HG03432 (cell line): ENCODE data around the gene RAB11FIP5.
A peak's percentile ranks its signal among the peaks of the same experiment; 100 is the strongest.

Source experiments
- ATAC-seq: cut with Tn5 transposase; IDR thresholded peaks from one replicate; pipeline ENCODE4 v1.9.1; 2021; ENCODE audit warnings: mild to moderate bottlenecking, moderate library complexity; ENCODE audit not compliant: unreplicated experiment

Gene RAB11FIP5

DNA sequence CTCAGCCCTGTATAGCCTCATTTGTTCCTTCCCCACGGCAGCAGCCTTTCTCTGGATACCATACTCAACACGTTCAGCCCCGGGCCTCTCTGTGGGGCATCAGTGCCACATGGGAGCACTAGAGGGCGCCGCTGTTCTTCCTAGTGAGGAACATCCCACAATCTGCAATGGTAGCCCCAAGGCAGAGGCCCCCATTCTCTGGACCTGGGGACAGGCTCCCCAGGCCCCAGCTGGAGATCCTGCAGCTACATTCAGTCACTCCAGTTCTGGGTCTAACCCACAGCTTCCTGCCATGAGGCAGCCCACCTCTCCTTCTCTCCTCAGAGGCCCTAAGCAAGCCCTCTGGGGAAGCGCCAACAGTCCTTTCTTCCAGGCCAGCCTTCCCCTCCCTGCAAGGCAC, 27.1 kb downstream of the RAB11FIP5 start:
- ATAC-seq = peak; percentile 90

DNA sequence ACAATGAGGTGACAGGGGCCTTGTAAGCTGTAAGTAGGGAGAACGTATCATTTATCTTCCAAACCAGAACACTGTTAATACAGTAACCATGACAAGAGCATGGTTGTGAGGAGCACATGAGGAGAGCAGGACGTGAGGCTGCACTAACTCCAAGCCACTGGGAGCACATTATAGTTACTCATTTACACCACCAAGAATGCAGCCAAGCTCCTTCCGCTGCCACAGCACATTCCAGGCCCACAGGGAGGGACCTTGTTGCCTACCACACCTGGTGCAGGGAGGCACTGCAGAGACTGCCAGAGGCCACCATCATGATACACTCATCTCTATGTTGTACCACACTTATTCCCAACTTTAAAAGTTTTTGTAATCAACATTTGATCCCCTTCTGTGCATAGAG, 27.8 kb downstream of the RAB11FIP5 start:
- ATAC-seq = no peak

DNA sequence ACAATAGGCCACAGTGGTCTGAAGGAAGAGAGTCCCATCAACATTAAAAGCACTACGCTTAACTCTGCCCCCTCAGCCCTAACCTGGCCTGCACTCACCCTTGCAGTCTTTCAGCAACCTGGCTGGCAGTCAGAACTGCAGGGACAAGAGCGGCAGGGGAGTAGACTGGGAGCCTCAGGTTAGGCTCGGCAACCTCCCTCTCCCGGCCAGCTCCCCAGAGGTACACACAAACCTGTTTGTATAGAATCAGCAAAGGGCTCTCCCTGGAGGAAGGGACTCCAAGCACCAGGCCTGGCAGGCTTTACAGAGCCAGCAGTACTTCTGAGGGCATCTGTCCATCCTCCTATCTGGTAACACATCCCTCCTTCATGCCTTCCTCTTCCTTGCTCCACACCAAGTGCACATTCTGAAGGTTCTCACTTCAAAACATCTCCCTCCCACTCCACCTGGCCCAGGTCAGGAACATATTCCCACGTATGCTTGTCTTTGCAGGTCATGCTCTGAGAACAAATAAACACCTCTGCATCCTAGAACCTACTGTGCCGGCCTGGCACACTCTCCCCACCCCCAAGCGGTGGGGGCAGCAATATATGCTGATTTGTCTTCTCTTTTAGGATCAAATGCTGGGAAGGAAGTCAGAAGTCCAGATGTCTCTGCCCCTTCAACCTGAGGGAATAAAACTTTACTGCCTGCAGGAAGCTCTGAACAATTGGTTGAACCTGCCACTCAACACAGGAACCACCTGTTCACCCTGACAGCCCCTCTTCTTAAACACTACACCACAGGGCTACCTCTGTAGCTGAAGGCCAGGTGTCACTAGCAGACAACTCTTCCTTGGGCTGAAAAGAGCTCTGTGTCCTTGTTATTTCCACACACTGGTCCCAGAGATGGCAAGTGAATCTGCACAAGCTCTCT, 28.6 kb downstream of the RAB11FIP5 start:
- ATAC-seq = no peak

DNA sequence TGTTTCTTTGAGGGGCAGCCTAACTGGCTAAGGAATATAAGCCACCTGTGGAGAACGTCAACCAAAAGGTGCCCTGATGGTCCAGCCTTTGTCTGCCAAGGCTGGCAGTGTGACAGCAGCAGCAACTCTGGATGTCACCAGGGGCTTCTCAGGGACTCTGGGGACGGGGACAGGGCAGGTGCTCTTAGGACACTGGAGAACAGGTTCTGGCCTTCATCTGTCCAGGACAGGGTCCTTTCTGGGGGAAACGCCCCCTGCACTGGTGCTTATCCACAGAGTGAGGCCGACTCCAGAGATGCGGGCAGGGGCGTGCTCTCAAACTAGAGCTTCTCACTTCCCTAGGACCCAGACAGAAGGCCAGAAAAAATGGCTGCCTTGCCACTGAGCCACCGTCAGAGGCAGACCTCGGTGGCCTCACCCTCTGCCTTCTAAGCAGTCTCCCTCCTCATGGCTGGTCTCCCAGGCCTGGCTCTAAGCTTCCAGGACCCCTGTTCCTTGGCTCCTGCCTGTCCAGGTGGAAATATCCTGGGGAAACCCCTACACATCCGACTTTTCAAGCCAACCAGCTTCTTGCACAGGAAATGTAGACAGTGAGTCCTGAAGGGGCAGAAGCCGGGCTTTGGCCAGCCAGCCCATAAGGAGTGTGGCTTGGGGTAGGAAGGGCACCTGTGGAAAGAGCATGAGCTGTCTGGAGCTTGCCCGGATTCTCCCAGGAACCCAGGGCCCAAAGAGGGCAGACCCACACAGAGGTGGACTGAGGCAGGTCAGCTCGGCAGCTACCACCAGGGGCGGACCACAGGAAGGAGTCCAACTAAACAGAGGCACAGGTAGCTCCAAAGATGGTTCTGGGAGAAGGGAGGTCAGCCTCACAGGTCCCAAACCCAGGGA, 30.0 kb downstream of the RAB11FIP5 start:
- no peak for ATAC-seq

DNA sequence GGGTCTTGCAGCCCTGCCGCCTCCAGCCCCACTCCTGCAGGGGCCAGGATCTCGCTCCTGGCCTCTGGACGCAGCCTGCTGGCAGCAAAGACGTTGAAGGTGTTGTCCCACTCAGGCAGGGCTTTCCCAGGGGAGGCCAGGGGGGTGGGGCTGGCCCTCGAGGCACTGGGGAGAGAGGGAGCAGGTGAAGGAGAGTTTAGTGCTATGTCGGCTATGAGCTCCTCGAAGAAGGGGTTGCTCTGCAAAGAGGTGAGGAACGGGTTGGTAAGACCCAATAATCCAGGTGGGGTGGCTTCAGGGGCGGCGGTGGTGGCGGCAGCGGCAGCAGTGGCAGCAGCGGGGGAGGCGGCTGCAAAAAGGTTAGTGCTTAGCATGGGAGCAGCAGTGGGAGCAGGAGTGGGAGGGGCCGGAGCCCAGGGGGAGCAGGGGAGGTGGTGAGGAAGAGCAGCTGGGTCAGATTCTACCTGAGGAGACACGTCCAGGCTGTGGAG, 31.5 kb downstream of the RAB11FIP5 start:
- no peak for ATAC-seq

DNA sequence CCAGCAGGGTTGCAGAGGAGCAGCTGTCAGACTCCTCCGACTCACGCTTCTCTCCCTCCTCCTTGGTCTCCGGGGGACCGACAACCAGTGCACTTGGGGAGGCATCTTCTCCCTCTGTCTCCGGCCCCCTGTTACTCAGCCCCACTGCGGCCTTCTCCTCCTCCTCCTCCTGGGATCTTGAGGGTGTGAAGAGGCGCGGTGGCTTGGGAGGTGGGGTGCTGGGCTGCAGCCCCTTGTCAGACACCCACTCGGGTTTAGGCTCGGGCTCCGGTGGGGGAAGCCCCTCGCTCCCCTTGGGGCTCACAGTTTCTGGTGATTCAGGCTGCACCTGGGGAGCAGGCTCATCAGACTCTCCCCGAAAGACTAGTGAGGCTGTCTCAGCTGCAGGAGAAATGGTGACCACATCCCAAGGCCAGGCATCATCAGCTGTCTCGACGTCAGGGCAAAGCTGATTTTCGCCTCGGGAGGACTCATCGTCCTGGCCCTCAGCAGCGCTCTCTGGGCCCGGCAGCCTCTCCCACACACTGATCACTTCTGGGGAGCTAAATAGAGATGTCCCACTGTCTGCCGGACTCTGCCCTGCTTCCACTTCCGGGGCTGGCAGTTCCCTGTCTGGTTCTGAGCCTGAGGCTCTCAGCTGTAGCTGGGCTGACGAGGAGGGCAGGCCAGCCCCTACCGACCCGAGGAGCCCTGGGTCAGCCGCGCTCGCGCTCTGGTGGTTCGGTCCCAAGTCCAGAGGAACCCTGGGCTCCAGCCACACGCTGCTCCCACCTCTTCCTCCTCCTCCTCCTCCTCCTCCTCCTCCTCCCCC, 32.2 kb downstream of the RAB11FIP5 start:
- no peak for ATAC-seq

DNA sequence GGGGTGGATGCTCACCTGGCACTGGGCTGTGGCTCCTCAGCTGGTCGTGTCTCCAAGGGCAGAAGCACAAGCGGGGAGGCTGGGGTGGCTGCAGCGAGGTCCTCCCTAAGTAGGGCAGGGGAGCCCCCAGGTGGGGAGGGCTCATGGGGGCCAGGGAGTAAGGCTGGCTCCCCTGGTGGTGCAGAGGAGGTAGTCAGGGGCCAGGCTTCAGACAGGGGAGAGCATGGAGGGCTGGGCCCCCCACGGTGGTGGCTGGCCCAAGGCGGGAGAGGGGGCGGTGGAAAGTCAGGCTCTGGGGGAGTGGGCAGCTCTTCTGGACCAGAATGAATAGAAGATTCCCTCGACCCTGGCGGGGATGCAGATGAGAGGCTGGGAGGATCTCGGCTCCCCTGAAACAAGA, 33.1 kb downstream of the RAB11FIP5 start:
- ATAC-seq = no peak

DNA sequence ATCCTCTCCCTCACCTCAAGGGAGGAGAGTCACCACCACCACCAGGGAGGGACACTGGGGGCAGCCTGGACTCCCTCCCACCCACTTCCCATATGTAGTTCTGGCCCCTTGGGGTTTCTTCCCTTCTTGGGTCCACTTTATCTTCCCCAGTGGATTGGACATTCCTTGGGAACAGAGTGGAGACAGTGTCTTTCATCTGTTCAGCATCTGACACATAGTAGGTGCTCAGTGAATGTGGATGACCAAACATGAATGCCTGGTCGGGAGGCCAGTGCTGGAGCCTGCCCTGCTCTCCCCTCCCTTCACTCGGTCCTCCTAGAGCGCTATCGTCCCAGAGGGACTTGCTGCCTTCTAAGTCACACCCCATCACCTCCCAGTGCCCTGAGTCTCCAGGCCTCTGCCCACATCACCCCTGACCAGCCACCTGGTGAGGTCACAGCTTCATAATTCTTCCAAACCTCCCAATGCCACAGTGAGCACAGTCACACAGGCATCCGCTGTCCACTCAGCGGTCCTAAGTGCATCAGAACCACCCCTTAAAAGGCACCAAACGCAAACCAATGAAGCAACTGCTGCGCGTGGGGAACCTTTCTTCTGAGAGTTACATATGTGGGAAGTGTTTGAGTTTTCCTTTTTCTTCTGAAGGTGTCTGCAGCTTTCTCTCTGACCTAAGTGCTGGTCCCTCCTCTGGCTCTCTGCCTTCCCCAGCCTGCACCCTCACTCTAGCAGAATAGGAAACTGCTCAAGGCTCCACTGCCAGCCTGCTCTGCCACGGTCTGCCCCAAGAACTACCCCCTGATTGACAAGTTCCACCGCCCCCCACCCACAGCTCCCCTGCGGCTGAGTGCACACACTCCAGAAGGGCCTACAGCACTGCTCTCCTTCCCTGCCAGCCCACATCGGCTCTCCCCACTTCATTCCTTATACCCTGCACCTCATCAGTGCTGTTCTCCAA, 34.0 kb downstream of the RAB11FIP5 start:
- no peak for ATAC-seq

DNA sequence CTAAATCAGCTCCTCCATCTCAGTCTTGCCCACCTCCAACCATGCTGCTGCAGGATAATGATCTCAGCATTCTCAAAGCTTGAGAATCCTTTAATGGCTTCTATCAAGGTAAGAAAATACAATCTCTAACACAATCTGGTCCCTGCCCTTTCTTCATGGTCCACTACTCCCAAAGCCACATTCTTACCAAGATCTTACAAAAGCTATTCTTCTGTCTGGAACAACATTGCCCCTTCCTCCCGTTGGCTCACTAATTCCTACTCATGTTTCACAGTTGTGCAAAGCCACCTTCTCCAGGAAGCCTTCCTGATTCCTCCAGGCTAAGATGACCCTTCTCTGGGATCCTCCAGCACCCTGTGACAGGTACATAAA, 35.3 kb downstream of the RAB11FIP5 start:
- ATAC-seq = no peak

DNA sequence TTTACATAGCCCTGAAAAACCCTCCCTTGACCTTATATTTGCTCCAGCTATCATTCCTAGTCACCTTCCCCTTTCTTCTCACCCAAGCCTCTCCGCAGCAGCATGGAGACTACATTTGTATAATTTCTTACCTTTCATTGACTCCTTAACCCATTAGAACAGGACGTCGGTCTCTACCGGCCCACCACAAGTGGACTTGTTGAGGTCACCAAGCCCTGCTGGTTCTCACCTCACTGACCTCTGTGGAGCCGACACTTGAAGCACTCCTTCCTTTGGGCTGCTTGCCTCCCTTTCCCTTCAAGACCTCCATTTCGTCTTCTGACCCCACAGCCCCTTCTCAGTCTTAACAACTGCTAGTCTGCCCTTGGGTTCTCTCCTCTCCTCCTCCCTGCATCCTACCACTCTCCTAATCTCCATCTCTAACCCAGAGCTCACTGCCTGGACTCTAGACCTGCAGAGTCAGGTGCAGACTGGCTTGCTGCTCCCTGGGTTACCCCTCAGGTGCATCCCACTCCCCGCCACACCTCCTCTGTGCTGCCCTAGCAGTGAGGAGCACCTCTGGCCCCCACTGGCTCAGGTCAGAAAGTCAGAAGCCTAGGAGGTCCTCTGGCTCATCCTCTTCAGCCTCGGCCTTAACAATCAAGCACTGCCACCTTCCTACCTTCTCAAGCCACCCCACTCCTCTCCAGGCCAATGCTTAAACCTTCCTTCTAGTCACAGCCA, 35.9 kb downstream of the RAB11FIP5 start:
- no peak for ATAC-seq

DNA sequence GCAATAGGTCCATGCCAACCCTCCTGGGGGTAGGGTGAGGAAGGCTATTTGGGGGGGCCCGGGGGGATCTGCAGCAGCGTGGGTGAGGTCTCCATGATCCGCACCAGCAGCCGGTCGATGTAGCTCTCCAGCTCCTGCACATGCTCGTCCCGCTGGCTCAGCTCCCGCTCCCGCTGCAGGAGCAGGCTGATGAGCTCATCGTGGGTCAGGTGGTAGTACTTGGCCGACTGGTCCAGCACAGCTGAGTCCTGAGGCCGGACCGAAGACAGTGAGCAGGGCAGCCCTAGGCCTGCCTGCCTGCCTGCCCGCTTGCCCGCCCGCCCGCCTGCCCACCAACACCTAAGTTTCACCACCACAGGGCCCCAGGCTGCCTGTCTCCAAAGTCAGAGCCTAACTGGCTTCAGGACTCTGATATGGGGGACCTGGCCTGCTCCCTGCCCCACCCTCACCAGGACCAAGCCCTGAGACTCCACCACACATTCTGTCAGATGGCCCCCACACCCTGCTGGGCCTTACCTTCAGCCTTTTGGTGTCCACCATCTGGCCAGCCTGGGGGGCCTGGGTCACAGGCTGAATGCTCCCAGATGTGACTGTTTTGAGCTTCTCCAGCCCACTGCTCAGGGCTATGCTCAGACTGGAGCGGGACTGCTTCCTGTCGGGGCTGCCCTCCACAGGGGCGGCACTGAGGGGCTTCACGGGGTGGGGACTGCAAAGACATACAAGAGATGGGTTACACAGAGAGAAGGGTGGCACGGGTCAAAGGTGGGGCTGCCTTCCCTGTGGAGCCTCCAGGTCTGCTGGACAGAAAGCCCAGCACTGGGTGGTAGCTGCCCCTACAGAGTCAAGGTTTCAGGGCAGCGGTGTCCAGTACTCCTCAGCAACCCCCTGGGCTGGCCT, 37.0 kb downstream of the RAB11FIP5 start:
- ATAC-seq = no peak

DNA sequence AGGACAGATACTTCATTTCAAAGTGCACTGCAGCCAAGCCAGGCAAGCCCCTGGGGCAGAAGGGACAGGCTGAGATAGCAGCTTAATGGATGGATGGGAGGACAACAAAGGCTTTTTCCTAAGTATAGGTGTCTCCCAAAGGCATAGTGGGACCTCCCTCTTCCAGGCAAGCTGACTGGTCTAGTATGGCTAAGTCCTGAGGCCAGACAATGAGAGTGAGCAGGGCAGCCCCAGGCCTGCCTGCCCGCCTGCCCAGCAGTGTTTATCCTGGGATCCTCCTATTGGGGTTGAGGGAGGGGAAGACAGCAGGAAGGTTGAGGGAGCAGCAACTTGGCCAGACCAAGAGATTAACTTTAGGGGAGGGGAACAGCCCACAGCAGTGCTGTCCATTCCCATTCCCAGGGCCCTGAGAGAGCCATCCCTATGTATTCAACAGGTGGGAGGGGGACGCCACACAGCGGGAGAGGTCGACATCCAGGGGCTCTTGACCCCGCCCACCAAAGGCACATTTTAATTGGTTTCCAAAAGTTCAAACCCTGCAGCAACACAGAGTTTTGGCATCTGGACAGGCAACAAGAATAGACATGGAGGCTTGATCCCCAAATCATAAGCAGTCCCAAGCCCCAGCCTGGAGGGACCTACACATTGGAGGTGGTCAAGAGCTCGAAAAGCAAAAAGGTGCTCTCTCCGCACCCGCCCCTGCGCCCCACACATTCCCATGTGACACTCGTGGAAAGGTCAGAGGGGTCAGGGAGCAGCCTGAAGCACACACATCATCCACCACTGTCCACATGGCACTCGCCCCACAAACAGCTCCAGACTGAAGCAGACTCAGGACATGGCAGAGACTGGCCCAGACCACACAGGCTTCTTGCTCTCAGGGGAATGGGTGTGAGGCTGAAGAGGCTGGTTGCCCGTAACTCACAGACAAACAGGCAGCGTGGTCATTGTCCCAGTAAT, 38.4 kb downstream of the RAB11FIP5 start:
- no peak for ATAC-seq

DNA sequence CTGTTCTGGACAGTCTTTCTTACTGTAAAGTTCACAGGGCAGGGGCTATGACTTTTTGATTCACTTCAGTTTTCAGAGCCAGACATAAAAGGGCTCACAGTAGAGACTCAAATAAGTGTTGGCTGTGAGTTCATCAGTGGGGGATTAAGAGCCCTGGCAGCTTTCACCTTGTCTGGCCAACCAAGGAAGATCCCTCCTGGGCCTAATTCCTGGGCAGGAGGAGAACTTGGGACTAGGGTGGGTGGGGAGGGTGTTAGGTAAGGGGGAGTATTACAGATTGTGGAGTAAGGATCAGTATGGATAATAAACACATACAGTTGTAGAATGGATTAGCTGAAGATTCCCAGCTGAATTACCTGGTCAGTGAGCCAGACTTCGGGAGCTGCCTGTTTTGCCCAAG, 40.3 kb downstream of the RAB11FIP5 start:
- ATAC-seq = no peak

DNA sequence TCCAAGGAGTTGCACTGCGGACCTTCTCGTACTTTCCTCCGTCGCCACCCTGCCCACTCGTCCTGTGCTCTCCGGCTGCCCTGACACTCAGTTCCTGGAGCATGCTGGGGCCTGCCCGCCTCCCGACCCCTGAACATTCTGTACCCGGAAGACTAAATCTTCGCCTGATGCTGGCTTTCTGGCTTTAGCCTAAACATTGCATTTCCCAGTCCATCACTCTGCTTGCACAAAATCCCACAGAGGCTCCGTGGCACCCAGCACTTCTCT, 40.7 kb downstream of the RAB11FIP5 start:
- peak; percentile 15 for ATAC-seq

DNA sequence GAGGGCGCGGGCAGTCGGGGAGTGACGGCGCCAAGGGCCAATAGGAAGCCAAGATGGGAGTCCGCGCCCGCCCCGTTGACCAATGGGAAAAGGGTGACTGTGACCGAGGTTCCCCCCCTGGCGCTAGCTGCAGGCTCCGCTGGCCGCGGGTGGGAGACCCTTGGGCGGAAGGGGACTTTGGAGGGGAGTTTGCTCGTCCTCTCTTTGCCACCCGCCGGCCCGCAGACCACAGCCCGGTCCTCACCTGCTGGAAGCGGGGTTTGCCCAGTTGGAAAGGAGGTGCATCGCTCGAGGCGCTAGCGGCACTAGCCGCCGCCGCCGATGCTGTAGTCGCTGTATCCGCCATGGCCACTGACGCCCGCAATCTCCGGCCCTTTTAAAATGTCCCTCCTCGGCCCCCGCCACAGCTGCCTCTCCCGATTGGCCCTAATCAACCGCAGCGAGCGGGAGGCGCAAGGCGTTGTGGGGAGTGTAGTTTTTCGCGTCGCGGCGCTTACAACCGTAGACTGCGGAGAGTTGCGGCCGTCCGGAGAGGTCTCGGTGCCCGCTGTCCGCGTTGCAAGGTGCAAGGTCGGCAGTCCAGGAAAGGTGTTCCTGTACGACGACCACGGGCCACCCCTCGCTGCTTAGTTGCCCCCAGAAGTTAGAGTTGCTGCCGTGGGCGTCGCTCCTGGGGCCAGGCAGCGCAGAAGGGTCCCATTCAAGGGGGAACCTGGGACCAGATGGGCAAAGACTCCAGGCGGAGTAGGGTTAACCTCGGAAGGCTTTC, 41.2 kb downstream of the RAB11FIP5 start, which contains the start of gene SFXN5:
SFXN5 (minus strand) TSS at position 353 of the 769 bp plus-strand sequence; CDS start at position 346, 7 bp downstream.
- ATAC-seq = peak; percentile 94

DNA sequence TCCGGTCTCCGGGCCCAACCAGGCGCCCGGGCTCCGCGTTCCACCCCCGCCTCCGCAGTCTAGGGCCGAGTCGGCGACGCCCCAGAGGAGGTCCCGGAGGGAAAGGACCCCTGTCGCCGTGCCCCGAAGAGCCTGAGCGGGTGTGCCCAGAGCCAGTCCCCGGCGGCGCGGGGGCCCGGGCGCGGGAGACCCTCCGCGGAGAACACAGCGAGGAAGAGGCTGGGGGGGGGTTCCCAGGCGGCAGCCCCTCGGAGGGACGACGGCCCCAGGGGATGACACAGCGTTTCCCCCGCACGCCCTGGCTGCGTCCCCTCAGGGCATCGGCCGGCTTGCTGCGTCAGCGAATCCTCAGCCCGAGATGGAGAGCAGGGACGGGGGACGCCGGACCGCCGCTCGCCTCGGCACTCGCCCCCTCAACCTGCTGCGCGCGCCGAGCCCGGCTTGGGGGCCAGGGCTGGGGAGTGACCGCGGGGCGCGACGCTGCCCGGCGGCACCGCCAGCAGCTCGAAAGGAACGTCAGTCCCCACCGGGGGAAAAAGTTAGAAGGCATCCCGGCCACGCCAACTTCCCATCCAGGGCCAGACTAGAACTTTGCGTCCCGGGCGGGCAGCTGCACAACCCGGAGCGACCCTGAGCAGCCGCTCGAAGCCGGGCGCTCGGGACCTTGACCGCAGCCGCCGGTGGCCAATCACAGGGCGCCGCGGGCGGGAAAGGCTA, 41.9 kb downstream of the RAB11FIP5 start:
- ATAC-seq = peak; percentile 27
